ENCODE data around the gene STAB1. TPM values are rescaled to one million over a fixed set of nuclear protein-coding genes. Genes with fewer than 3 reads are reported as not detected.

STAB1 gene
- total and polyA plus RNA-seq, 10 donors: 287 to 1,994 (median 586) TPM

GRCh38 chr3:52521881-52522650 lies 26.9 kb downstream of the STAB1 start:
- intact Hi-C loops (cut with DNase I; ENCODE audit: low total_unique reads): no loop called here
- Histone ChIP-seq H3K36me3 (peaks cover 0 to 94% (median 37%) of the 10 kb centered on the region in 6 donors), H3K4me3 (no peak overlapping the region), H3K4me1 (peaks cover 10 to 70% (median 31%) of the 10 kb centered on the region in 6 donors), H3K27ac (no peak overlapping the region), H3K9me3 (no peaks in the 10 kb centered on the region), H3K27me3 (replicated peaks in 1 of 7) (no peaks in the 10 kb centered on the region)
- peak; percentile 59 for DNase-seq
- WGBS, 5 donors: 89 to 95% (median 94%) methylated on average over 10 to 33 of the region's 33 CpGs
- TF ChIP-seq POLR2AphosphoS5 (IDR thresholded peaks at IDR 0.05) (peak in 2 of 3 donors; percentile 5 to 10), POLR2A (IDR thresholded peaks at IDR 0.05) (no peak), CTCF (IDR thresholded peaks at IDR 0.05 in 8 of 11, conservative IDR thresholded peaks at IDR 0.05 in 3 of 11) (no peak)

GRCh38 chr3:52522651-52523251 lies 27.6 kb downstream of the STAB1 start:
- no peak for TF ChIP-seq POLR2AphosphoS5 (IDR thresholded peaks at IDR 0.05)
- no peak for TF ChIP-seq POLR2A (IDR thresholded peaks at IDR 0.05)
- TF ChIP-seq CTCF (IDR thresholded peaks at IDR 0.05 in 8 of 11, conservative IDR thresholded peaks at IDR 0.05 in 3 of 11): no peak
- H3K9me3 ChIP-seq: no peaks in the 10 kb centered on the region
- H3K4me1 ChIP-seq: peaks cover 10 to 75% (median 33%) of the 10 kb centered on the region in 6 donors
- H3K27ac ChIP-seq: peak overlapping the region in 1 of 8 donors; percentile 34
- peaks cover 0 to 92% (median 33%) of the 10 kb centered on the region in 6 donors for H3K36me3 ChIP-seq
- H3K4me3 ChIP-seq: no peak overlapping the region
- 79 to 95% (median 86%) methylated on average over 8 to 14 of the region's 14 CpGs for WGBS, 5 donors
- intact Hi-C loops (cut with DNase I; ENCODE audit: low total_unique reads): no loop called here
- peak; percentile 61 for DNase-seq
- H3K27me3 ChIP-seq (replicated peaks in 1 of 7): no peaks in the 10 kb centered on the region

- H3K27ac ChIP-seq: peak overlapping the region in 2 of 8 donors; percentile 34 to 61
These were observed 28.5 kb downstream of the STAB1 start for GRCh38 chr3:52523386-52524257.

More at GRCh38 chr3:52523386-52524257, 28.5 kb downstream of the STAB1 start:
- intact Hi-C loops (cut with DNase I; ENCODE audit: low total_unique reads): no loop called here
- Histone ChIP-seq H3K36me3 (peaks cover 0 to 92% (median 33%) of the 10 kb centered on the region in 6 donors), H3K4me3 (no peak overlapping the region), H3K9me3 (no peaks in the 10 kb centered on the region), H3K4me1 (peaks cover 10 to 69% (median 33%) of the 10 kb centered on the region in 6 donors), H3K27me3 (replicated peaks in 1 of 7) (no peaks in the 10 kb centered on the region)
- peak; percentile 72 for DNase-seq
- TF ChIP-seq POLR2AphosphoS5 (IDR thresholded peaks at IDR 0.05) (peak in 2 of 3 donors; percentile 18 to 57), CTCF (IDR thresholded peaks at IDR 0.05 in 8 of 11, conservative IDR thresholded peaks at IDR 0.05 in 3 of 11) (no peak)
- WGBS, 5 donors: 88 to 92% (median 90%) methylated on average over 19 to 26 of the region's 26 CpGs
